Lower leg skin (tissue), 4 donors: ENCODE results near the gene CCDC88B. TPM values are rescaled to one million over a fixed set of nuclear protein-coding genes. Genes with fewer than 3 reads are reported as not detected.

Experiments
- DNase-seq, 2 donors: peaks; one replicate each; pipeline ENCODE4 v3.0.0-alpha.2; 2019; ENCODE audit warnings: low spot score in 2 of 2
- H3K4me3 ChIP-seq: fragments of 200-600 bp; sonication (generic); 2 replicates; pipeline ENCODE4 v1.5.1; 2017; ENCODE audit warnings: mild to moderate bottlenecking, low read depth; ENCODE audit not compliant: poor library complexity, severe bottlenecking
- CTCF ChIP-seq, 3 donors: fragments of 450-650 bp; IDR thresholded peaks; one replicate each; pipeline ENCODE4 v1.5.1; 2016; ENCODE audit warnings: antibody characterized with exemption in 3 of 3, mild to moderate bottlenecking in 3 of 3, moderate library complexity in 2 of 3
- POLR2A ChIP-seq, 2 donors: fragments of 450-650 bp; IDR thresholded peaks; one replicate each; pipeline ENCODE4 v1.6.1; 2016 to 2017; ENCODE audit warnings: antibody characterized with exemption in 2 of 2, mild to moderate bottlenecking in 1 of 2, moderate library complexity in 1 of 2
- WGBS, 2 donors: methylation state at CpG; one replicate each; pipeline ENCODE4 v1.1.5; 2018; 5-methylcytosine and 5-hydroxymethylcytosine counted together
- intact Hi-C: fragments of 100-400 bp; cut with DNase I; formaldehyde crosslinking; loops from one replicate; pipeline ENCODE4 v1.15.0; 2023; ENCODE audit warnings: low total_unique reads
- total RNA-seq, 4 donors: library from RNA; depleted of rRNA; stranded (reverse); fragments of >200 nt; gene quantifications; one replicate each; pipeline ENCODE4 v1.1.0, GENCODE V29; 2016

The CCDC88B gene
- total RNA-seq, 4 donors from 2014 or later, result 2.6 to 9.5 (median 4.8) TPM

- WGBS, 2 donors, result 86 to 90% methylated on average over 2 of the region's 2 CpGs
- intact Hi-C loops, result no loop called here
- no peak overlapping the region for H3K4me3 ChIP-seq
- no peak for DNase-seq
- TF ChIP-seq CTCF (IDR thresholded peaks at IDR 0.05) (no peak), POLR2A (IDR thresholded peaks at IDR 0.05) (no peak)
Observed at GRCh38 chr11:64327375-64327774, 12.6 kb upstream of the CCDC88B start.

- DNase-seq, result no peak
- intact Hi-C loops, result no loop called here
- 83 to 87% methylated on average over 3 of the region's 3 CpGs for WGBS, 2 donors
- TF ChIP-seq POLR2A (IDR thresholded peaks at IDR 0.05), result no peak
- no peak for TF ChIP-seq CTCF (IDR thresholded peaks at IDR 0.05)
- no peak overlapping the region for H3K4me3 ChIP-seq
Observed at GRCh38 chr11:64327993-64328392, 12.0 kb upstream of the CCDC88B start.

GRCh38 chr11:64330888-64331287, 9.1 kb upstream of the CCDC88B start:
- DNase-seq, result no peak
- 86% methylated on average over 11 of the region's 11 CpGs for WGBS, 2 donors
- intact Hi-C loops, result no loop called here
- no peak overlapping the region for H3K4me3 ChIP-seq
- TF ChIP-seq CTCF (IDR thresholded peaks at IDR 0.05) (no peak), POLR2A (IDR thresholded peaks at IDR 0.05) (no peak)

- H3K4me3 ChIP-seq, result no peak overlapping the region
- DNase-seq, result no peak
- intact Hi-C loops, result no loop called here
- WGBS, 2 donors, result 16 to 22% methylated on average over 16 to 20 of the region's 20 CpGs
- TF ChIP-seq POLR2A (IDR thresholded peaks at IDR 0.05) (no peak), CTCF (IDR thresholded peaks at IDR 0.05) (no peak)
Observed at GRCh38 chr11:64331569-64332371, 8.2 kb upstream of the CCDC88B start.

- H3K4me3 ChIP-seq, result no peak overlapping the region
- DNase-seq, result no peak
- TF ChIP-seq POLR2A (IDR thresholded peaks at IDR 0.05) (no peak), CTCF (IDR thresholded peaks at IDR 0.05) (no peak)
- 92% methylated on average over 8 of the region's 8 CpGs for WGBS, 2 donors
- intact Hi-C loops, result no loop called here
Observed at GRCh38 chr11:64333556-64333955, 6.4 kb upstream of the CCDC88B start.
